GM12874 (cell line): ENCODE measurements around the gene ETV1.

ENCODE experiments used
- TF ChIP-seq, protein P1 (sequence below): IDR thresholded peaks from 2 replicates; pipeline ENCODE4 v1.5.1; 2011; ENCODE audit warnings: low read depth, mild to moderate bottlenecking, control low read depth, low read length, moderate library complexity; ENCODE audit not compliant: insufficient read depth

The ETV1 gene

DNA sequence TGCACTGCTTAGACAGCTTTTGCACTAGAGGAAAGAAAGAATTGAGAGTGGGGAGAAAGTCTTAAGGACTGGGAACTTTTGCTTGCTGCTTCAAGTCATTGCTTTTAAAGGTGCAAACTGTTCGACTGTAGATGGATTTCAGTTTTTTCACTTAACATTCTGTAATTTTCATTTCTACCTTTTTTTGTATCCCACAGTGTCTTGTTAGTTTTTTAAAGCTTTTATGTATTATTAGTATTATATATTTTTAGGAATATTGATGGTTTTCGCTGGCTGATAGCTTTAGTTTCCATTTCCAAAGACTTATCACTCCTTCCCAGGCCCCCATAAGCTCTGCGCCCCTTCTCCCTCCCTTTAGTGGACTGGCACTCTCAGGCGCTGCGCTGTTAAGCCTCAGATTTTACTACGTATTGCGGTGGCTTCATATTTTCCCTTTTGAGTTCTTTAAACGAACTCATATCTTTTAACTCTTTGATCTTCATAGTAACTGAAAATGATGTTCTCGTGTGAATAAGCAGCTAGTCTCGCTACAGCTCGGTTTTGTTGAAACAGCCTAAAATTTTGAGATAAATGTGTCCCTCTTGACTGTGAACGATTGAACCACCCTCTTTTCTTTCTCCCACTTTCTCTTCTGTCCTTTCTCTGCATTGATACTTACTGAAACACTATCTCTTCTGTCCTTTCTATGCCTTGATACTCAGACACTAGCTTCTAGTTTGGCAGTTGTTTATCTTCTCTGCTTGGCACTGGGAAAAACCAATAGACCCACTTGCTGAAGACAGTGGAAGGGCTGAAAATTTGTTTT, 2.5 kb upstream of the ETV1 start:
- TF ChIP-seq, protein P1, sequence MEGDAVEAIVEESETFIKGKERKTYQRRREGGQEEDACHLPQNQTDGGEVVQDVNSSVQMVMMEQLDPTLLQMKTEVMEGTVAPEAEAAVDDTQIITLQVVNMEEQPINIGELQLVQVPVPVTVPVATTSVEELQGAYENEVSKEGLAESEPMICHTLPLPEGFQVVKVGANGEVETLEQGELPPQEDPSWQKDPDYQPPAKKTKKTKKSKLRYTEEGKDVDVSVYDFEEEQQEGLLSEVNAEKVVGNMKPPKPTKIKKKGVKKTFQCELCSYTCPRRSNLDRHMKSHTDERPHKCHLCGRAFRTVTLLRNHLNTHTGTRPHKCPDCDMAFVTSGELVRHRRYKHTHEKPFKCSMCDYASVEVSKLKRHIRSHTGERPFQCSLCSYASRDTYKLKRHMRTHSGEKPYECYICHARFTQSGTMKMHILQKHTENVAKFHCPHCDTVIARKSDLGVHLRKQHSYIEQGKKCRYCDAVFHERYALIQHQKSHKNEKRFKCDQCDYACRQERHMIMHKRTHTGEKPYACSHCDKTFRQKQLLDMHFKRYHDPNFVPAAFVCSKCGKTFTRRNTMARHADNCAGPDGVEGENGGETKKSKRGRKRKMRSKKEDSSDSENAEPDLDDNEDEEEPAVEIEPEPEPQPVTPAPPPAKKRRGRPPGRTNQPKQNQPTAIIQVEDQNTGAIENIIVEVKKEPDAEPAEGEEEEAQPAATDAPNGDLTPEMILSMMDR: no peak

DNA sequence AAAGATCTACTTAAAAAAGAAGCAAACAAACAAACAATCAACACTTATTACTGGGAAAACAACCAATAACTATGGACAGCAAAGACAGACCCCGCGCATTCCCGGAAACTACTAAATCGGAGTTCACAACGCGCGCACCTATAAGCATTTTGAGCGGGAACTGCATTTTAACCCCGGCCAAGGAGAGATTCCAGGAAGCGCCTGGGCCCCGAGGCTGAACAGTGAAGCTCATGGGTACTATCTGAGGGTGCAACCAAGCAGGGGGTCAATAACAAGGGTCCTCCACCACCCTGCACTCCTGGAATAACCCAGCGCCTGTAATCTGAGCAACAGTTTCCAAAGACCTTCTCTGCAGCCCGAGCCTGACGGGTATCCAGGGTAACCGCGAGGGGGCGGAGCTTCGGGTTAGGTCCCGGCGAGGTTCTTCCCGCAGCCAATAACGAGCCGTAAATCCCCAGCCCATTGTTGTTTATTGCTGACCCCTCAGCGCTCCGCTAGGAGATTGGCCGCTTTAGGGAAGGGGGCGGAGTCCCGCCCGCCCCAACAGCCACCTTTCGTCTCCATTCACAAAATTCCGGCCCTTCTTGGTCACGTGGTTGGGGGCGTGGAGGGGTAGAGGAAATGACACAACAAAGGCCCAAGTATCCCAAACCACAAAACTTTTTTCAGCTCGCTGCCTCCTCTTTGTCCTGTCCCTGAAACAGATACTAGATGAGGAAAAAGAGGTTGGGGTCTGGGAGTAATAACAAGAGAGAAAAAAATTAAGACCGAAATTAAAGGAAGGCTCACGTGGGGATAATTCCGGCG, 1.7 kb upstream of the ETV1 start:
- TF ChIP-seq, protein P1: no peak

DNA sequence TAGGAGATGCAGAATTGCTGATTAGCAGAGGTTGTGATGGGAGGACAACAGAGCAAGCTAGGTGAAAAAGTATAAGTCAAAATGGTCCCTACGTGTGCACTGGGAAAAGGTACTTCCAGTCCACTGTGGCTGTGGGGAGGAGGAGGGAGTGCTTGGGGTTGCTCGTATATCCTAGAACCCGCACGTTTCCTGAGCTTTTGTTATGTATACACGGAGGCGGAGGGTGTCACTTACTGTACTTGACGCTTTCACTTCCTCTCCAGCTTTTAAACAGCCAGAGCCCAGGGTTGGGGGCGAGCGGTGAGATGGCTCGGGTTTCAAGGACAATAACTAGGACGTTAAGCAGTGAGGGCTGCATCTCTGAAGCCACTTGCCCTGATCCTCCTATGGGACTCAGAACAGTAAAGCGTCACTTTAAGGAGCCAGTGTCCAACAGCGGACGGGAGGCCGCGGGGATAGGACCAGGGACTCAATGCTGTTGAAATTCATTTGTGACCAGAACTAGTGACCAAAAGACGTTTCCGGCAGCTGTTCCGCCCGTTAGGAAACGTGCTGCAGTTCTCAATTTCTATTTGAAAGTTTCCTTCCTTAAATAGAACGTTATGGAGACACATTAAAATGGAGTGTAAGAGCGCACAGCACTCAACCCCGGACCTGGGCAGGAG, 985 bp upstream of the ETV1 start:
- TF ChIP-seq, protein P1: no peak

DNA sequence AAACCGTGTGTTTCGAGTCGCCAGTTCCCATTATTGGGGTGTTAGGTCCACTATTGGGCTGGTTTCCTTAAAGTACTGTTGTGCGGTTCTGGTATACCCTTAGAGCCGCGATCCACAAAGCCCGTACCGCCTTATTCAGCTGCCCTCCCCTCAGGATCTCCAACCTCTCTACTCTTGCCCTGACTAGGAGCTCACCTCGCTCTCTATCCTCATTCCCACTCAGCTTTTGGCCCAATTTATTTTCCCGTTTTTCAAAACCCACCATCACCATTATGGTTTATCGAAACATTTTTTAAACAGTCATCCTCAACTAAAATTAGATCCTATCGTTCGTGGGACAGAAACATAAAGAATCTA, 461 bp upstream of the ETV1 start:
- TF ChIP-seq, protein P1: no peak

DNA sequence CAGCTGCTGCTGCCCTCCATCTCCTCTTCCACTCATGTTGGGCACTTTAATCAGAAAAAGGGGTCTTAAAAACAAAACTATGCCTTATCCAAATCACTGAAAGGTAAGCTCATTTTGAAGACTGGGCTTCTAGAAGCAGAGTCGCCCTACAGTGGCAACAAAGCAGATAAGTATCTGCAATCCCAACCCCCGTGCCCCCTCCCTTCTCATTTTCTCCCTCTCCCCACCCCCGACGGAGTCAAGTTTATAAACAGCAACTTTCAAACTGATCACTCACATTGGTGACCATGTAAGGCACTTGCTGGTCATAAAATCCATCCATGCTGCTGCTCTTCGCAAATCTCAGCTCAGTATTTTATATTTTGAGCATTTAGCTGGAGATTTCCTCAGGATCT, 738 bp downstream of the ETV1 start:
- TF ChIP-seq, protein P1: no peak

DNA sequence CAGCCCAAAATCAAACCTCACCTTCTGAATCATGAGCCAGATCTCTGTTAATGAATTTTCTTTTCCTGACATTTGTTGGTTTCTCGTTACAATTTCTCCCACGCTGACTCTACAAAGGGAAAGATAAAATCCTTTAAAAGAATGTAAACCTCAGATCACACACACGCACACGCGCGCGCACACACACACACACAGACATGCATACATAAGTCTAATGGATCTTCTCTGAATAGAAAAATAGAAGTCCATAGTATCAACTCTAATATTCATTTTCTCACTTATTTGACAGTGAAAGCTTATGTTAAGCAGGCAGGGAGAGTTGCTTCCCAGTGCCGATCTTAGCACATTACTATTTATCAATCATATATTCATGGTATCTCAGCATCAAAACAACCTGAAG, 1.4 kb downstream of the ETV1 start:
- TF ChIP-seq, protein P1: no peak

DNA sequence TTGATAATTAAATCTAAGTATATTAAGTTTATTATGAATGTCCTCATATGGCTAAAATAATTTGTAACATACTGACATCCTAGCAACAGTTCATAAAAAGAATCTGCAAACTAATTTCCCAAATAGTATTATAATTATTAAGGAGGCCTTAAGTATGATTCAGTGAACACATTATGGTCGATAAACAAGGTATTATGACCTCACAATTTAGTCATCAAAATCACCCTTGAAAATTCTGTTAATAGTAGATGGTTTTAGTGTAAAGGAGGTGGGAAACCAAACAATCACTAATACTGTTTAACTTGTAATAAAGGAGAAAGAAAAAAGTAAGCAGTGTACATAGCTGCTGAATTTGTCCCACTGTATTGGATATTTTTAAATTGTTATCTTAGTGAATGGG, 2.1 kb downstream of the ETV1 start:
- TF ChIP-seq, protein P1: no peak
